Esophagus squamous epithelium (tissue), 4 donors: ENCODE measurements around the gene YPEL3.

ENCODE experiments used
- POLR2A ChIP-seq, 4 donors: fragments of 450-650 bp; IDR thresholded peaks; one replicate each; pipeline ENCODE4 v1.6.1; 2017; ENCODE audit warnings: antibody characterized with exemption in 4 of 4, mild to moderate bottlenecking in 4 of 4, moderate library complexity in 3 of 4
- TF ChIP-seq, protein P1 (sequence below), 6 experiments: fragments of 450-650 bp in 4 of 6; fragments of 200-600 bp in 2 of 6; sonication (generic) in 2 of 6; IDR thresholded peaks; one replicate each; pipeline ENCODE4 v1.5.1; 2016 to 2019; ENCODE audit warnings: antibody characterized with exemption in 6 of 6, mild to moderate bottlenecking in 4 of 6, moderate library complexity in 4 of 6

DNA sequence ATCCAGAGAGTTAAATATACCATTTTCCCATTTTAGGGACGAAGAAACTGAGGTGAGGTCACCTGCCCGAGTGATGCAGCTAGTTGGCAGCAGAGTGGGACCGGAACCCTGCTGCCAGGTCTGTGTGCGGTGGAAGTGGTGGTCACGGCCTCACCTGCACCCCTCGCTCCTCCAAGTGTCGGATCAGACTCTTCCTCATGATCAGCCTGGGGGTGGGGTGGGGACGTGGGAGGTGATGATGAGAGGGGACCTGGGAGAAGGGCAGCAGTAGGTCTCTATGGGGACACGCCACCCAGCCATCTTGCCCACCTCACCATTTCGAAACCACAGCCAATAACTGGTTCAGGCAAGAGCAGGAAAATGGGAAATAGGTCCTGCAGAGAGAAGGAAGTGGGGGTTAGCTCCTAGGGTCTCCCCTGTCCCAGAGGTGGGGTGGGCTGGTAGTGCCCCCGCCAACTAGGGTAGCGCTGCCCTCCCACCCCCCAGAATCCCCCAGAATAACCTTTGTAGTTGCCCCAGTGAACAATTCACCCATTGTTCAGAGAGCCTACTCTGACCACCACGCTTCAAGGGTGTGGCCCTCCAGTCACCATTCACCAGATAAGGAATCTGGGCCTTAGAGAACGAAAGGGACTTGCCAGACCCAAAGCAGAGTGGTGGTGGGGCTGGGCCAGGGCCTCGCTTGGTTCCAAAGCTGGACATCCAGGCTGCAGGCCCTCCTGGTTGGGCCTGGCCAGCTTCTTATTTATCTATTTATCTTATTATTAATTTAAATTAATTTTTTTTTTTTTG is 12.2 kb upstream of the YPEL3 start:
- TF ChIP-seq, protein P1, sequence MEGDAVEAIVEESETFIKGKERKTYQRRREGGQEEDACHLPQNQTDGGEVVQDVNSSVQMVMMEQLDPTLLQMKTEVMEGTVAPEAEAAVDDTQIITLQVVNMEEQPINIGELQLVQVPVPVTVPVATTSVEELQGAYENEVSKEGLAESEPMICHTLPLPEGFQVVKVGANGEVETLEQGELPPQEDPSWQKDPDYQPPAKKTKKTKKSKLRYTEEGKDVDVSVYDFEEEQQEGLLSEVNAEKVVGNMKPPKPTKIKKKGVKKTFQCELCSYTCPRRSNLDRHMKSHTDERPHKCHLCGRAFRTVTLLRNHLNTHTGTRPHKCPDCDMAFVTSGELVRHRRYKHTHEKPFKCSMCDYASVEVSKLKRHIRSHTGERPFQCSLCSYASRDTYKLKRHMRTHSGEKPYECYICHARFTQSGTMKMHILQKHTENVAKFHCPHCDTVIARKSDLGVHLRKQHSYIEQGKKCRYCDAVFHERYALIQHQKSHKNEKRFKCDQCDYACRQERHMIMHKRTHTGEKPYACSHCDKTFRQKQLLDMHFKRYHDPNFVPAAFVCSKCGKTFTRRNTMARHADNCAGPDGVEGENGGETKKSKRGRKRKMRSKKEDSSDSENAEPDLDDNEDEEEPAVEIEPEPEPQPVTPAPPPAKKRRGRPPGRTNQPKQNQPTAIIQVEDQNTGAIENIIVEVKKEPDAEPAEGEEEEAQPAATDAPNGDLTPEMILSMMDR (IDR thresholded peaks at IDR 0.05) = no peak
- no peak for TF ChIP-seq POLR2A (IDR thresholded peaks at IDR 0.05)
